ENCODE measurements around the gene SLC4A9. TPM values are rescaled to one million over a fixed set of nuclear protein-coding genes. Genes with fewer than 3 reads are reported as not detected.

Gene SLC4A9
- total RNA-seq, 2 donors from 2014 or later, result 0.79 to 1.4 TPM

DNA sequence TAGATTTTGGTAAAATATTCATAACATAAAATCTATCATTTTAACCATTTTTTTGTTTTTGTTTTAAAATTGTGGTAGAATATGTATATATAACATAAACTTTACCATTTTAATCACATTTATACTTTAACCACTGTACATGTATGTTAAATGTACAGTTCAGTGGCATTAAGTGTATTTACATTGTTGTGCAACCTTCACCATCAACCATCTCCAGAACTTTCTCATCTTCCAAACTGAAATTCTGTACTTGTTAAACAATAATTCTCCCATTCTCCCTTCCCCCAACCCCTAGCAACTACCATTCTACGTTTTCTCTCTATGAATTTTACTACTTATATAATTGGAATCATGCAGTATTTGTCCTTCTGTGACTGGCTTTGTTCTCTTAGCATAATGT lies 53.2 kb downstream of the SLC4A9 start:
- no peak overlapping the region for H3K27ac Mint-ChIP-seq

GRCh38 chr5:140417235-140417634 lies 57.2 kb downstream of the SLC4A9 start:
- H3K4me3 Mint-ChIP-seq, result no peak overlapping the region

More for the DNA sequence above, 53.2 kb downstream of the SLC4A9 start:
- Histone ChIP-seq H3K9me3 (ENCODE audit: control insufficient read depth, low read length) (no peaks in the 10 kb centered on the region), H3K4me3 (ENCODE audit: low read length) (no peak overlapping the region), H3K4me1 (ENCODE audit: control insufficient read depth, insufficient read depth, low read length) (no peaks in the 10 kb centered on the region), H3K27me3 (ENCODE audit: control insufficient read depth, insufficient read depth, low read length, poor library complexity, severe bottlenecking) (no peaks in the 10 kb centered on the region), H3K9ac (ENCODE audit: extremely low read depth, low read length, poor library complexity, severe bottlenecking) (no peak overlapping the region), H3K27ac (ENCODE audit: low read depth, low read length) (no peak overlapping the region), H3K36me3 (ENCODE audit: control insufficient read depth, insufficient read depth, low read length) (peaks cover 14% of the 10 kb centered on the region)
- TF ChIP-seq, protein P1, sequence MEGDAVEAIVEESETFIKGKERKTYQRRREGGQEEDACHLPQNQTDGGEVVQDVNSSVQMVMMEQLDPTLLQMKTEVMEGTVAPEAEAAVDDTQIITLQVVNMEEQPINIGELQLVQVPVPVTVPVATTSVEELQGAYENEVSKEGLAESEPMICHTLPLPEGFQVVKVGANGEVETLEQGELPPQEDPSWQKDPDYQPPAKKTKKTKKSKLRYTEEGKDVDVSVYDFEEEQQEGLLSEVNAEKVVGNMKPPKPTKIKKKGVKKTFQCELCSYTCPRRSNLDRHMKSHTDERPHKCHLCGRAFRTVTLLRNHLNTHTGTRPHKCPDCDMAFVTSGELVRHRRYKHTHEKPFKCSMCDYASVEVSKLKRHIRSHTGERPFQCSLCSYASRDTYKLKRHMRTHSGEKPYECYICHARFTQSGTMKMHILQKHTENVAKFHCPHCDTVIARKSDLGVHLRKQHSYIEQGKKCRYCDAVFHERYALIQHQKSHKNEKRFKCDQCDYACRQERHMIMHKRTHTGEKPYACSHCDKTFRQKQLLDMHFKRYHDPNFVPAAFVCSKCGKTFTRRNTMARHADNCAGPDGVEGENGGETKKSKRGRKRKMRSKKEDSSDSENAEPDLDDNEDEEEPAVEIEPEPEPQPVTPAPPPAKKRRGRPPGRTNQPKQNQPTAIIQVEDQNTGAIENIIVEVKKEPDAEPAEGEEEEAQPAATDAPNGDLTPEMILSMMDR (conservative IDR thresholded peaks at IDR 0.05), result no peak
- Mint-ChIP-seq H3K9me3 (peaks cover 1% of the 10 kb centered on the region), H3K36me3 (ENCODE audit: low read depth) (peaks cover 18% of the 10 kb centered on the region), H3K27me3 (ENCODE audit: insufficient read depth) (no peaks in the 10 kb centered on the region), H3K4me3 (no peak overlapping the region), H3K4me1 (peaks cover 4% of the 10 kb centered on the region)
- no peak for DNase-seq
- WGBS, 2 experiments (ENCODE audit: insufficient coverage in 1 of 2, insufficient read length in 1 of 2), result 100% methylated on average over 1 of the region's 1 CpG; no CpG with 5 or more reads in 1 of the 2 experiments

GRCh38 chr5:140418862-140419520 lies 59.0 kb downstream of the SLC4A9 start:
- no peaks in the 10 kb centered on the region for H3K9me3 ChIP-seq (ENCODE audit: control insufficient read depth, low read length)
- H3K36me3 Mint-ChIP-seq (ENCODE audit: low read depth), result peaks cover 15% of the 10 kb centered on the region
- H3K4me3 ChIP-seq (ENCODE audit: low read length), result no peak overlapping the region
- peaks cover 19% of the 10 kb centered on the region for H3K4me1 Mint-ChIP-seq
- no peak for DNase-seq
- no peak overlapping the region for H3K27ac Mint-ChIP-seq
- H3K9ac ChIP-seq (ENCODE audit: extremely low read depth, low read length, poor library complexity, severe bottlenecking), result no peak overlapping the region
- TF ChIP-seq, protein P1 (conservative IDR thresholded peaks at IDR 0.05), result no peak
- no peak overlapping the region for H3K4me3 Mint-ChIP-seq
- peaks cover 1% of the 10 kb centered on the region for H3K9me3 Mint-ChIP-seq
- no peaks in the 10 kb centered on the region for H3K27me3 ChIP-seq (ENCODE audit: control insufficient read depth, insufficient read depth, low read length, poor library complexity, severe bottlenecking)
- WGBS, 2 experiments (ENCODE audit: insufficient coverage in 1 of 2, insufficient read length in 1 of 2), result 90 to 100% methylated on average over 1 of the region's 1 CpG
- H3K4me1 ChIP-seq (ENCODE audit: control insufficient read depth, insufficient read depth, low read length), result no peaks in the 10 kb centered on the region
- no peaks in the 10 kb centered on the region for H3K36me3 ChIP-seq (ENCODE audit: control insufficient read depth, insufficient read depth, low read length)
- no peak overlapping the region for H3K27ac ChIP-seq (ENCODE audit: low read depth, low read length)
- H3K27me3 Mint-ChIP-seq (ENCODE audit: insufficient read depth), result no peaks in the 10 kb centered on the region

More at GRCh38 chr5:140417235-140417634, 57.2 kb downstream of the SLC4A9 start:
- TF ChIP-seq, protein P1 (conservative IDR thresholded peaks at IDR 0.05), result no peak
- H3K27ac ChIP-seq (ENCODE audit: low read depth, low read length), result no peak overlapping the region
- H3K27me3 ChIP-seq (ENCODE audit: control insufficient read depth, insufficient read depth, low read length, poor library complexity, severe bottlenecking), result no peaks in the 10 kb centered on the region
- WGBS, 2 experiments (ENCODE audit: insufficient coverage in 1 of 2, insufficient read length in 1 of 2), result 88 to 95% methylated on average over 1 to 2 of the region's 2 CpGs
- peaks cover 1% of the 10 kb centered on the region for H3K9me3 Mint-ChIP-seq
- no peak overlapping the region for H3K9ac ChIP-seq (ENCODE audit: extremely low read depth, low read length, poor library complexity, severe bottlenecking)
- no peak overlapping the region for H3K27ac Mint-ChIP-seq
- H3K4me3 ChIP-seq (ENCODE audit: low read length), result no peak overlapping the region
- H3K27me3 Mint-ChIP-seq (ENCODE audit: insufficient read depth), result no peaks in the 10 kb centered on the region
- peaks cover 18% of the 10 kb centered on the region for H3K36me3 Mint-ChIP-seq (ENCODE audit: low read depth)
- DNase-seq, result no peak
- peaks cover 7% of the 10 kb centered on the region for H3K36me3 ChIP-seq (ENCODE audit: control insufficient read depth, insufficient read depth, low read length)
- H3K4me1 Mint-ChIP-seq, result peaks cover 19% of the 10 kb centered on the region
- no peaks in the 10 kb centered on the region for H3K9me3 ChIP-seq (ENCODE audit: control insufficient read depth, low read length)
- H3K4me1 ChIP-seq (ENCODE audit: control insufficient read depth, insufficient read depth, low read length), result no peaks in the 10 kb centered on the region
